Endodermal cell (in vitro differentiated cells): ENCODE data around the gene ZRANB3. TPM values are rescaled to one million over a fixed set of nuclear protein-coding genes. Genes with fewer than 3 reads are reported as not detected.

Source experiments
- DNase-seq: peaks from one replicate; pipeline ENCODE4 v3.0.0-alpha.2; 2017
- H3K27ac ChIP-seq: 2 replicates; pipeline ENCODE4 v1.5.1; 2013; ENCODE audit warnings: mild to moderate bottlenecking, low read depth, low read length, moderate library complexity
- H3K27me3 ChIP-seq: 2 replicates; pipeline ENCODE4 v1.6.1; 2013; ENCODE audit warnings: mild to moderate bottlenecking, low read length, moderate library complexity; ENCODE audit not compliant: insufficient read depth, control insufficient read depth, poor library complexity, severe bottlenecking
- H3K36me3 ChIP-seq: 2 replicates; pipeline ENCODE4 v1.7.0; 2013; ENCODE audit warnings: mild to moderate bottlenecking, low read length, moderate library complexity; ENCODE audit not compliant: control insufficient read depth, insufficient read depth
- H3K4me1 ChIP-seq: one replicate; pipeline ENCODE4 v1.7.0; 2013; ENCODE audit warnings: low read length; ENCODE audit not compliant: control insufficient read depth, insufficient read depth
- H3K4me3 ChIP-seq: 2 replicates; pipeline ENCODE4 v1.5.1; 2013; ENCODE audit warnings: mild to moderate bottlenecking, low read length, moderate library complexity
- H3K9ac ChIP-seq: 2 replicates; pipeline ENCODE4 v1.6.1; 2013; ENCODE audit warnings: mild to moderate bottlenecking, low read length, moderate library complexity; ENCODE audit not compliant: poor library complexity, severe bottlenecking; ENCODE audit errors: extremely low read depth
- H3K9me3 ChIP-seq: 2 replicates; pipeline ENCODE4 v1.6.1; 2013; ENCODE audit warnings: mild to moderate bottlenecking, low read length, moderate library complexity; ENCODE audit not compliant: control insufficient read depth
- H3K27ac Mint-ChIP-seq: 2 replicates; pipeline ENCODE4 v1.8.0; 2020; ENCODE audit warnings: mixed read lengths
- H3K27me3 Mint-ChIP-seq: 2 replicates; pipeline ENCODE4 v1.8.0; 2021; ENCODE audit warnings: mild to moderate bottlenecking, mixed read lengths; ENCODE audit not compliant: insufficient read depth
- H3K36me3 Mint-ChIP-seq: 2 replicates; pipeline ENCODE4 v1.8.0; 2020; ENCODE audit warnings: low read depth, mixed read lengths
- H3K4me1 Mint-ChIP-seq: 2 replicates; pipeline ENCODE4 v1.8.0; 2020; ENCODE audit warnings: mixed read lengths
- H3K4me3 Mint-ChIP-seq: 2 replicates; pipeline ENCODE4 v1.8.0; 2020; ENCODE audit warnings: mild to moderate bottlenecking, moderate library complexity, mixed read lengths
- H3K9me3 Mint-ChIP-seq: 2 replicates; pipeline ENCODE4 v1.8.0; 2020; ENCODE audit warnings: mild to moderate bottlenecking, mixed read lengths
- WGBS, 2 experiments: methylation state at CpG; one replicate each; pipeline versions ENCODE4 v1.1.5 to v1.1.7; 2013; ENCODE audit warnings: missing lambda C conversion rate in 2 of 2, mixed read lengths in 1 of 2; ENCODE audit not compliant: insufficient coverage in 1 of 2, insufficient read length in 1 of 2; 5-methylcytosine and 5-hydroxymethylcytosine counted together
- total RNA-seq, 2 donors: library from RNA; stranded (reverse); fragmentation: NEBNext Ultra II Directional in 1 of 2; extraction: Animal tissue kit (Norgen Biotek cat#: 25700) in 1 of 2; gene quantifications; 2 replicates in 1 of 2; 3 replicates in 1 of 2; pipeline ENCODE4 v1.2.1, GENCODE V29; 2021
- TF ChIP-seq, protein P1 (sequence below): fragments of 200-600 bp; sonication (generic); conservative IDR thresholded peaks from 2 replicates; pipeline ENCODE4 v1.5.0; 2021; ENCODE audit warnings: antibody characterized with exemption, mild to moderate bottlenecking

ZRANB3 gene
- total RNA-seq, 2 donors from 2014 or later: 17.2 to 20.7 TPM

DNA sequence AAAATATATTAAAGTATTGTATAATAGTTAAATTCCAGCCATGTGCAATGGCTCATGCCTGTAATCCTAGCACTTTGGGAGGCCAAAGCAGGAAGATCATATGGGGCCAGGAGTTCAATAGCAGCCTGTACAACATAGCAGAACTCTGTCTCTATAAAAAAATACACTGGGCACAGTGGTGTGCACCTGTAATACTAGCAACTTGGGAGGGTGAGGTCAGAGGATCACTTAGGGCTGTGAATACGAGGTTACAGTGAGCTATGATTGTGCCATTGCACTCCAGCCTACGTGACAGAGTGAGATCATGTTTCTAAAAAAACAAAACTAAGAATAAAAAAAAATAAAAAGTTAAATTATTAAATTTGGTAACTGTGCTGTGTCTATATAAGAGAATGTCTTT lies 36.1 kb downstream of the ZRANB3 start:
- no peak overlapping the region for H3K4me3 Mint-ChIP-seq
- no peak for DNase-seq
- 100% methylated on average over 2 of the region's 2 CpGs; no CpG with 5 or more reads in 1 of the 2 experiments for WGBS, 2 experiments
- Histone ChIP-seq H3K9ac (no peak overlapping the region), H3K4me1 (no peaks in the 10 kb centered on the region), H3K4me3 (no peak overlapping the region), H3K27ac (no peak overlapping the region), H3K36me3 (peaks cover 12% of the 10 kb centered on the region), H3K9me3 (peaks cover 35% of the 10 kb centered on the region), H3K27me3 (no peaks in the 10 kb centered on the region)
- TF ChIP-seq, protein P1, sequence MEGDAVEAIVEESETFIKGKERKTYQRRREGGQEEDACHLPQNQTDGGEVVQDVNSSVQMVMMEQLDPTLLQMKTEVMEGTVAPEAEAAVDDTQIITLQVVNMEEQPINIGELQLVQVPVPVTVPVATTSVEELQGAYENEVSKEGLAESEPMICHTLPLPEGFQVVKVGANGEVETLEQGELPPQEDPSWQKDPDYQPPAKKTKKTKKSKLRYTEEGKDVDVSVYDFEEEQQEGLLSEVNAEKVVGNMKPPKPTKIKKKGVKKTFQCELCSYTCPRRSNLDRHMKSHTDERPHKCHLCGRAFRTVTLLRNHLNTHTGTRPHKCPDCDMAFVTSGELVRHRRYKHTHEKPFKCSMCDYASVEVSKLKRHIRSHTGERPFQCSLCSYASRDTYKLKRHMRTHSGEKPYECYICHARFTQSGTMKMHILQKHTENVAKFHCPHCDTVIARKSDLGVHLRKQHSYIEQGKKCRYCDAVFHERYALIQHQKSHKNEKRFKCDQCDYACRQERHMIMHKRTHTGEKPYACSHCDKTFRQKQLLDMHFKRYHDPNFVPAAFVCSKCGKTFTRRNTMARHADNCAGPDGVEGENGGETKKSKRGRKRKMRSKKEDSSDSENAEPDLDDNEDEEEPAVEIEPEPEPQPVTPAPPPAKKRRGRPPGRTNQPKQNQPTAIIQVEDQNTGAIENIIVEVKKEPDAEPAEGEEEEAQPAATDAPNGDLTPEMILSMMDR: no peak
- H3K36me3 Mint-ChIP-seq: peaks cover 47% of the 10 kb centered on the region
- no peaks in the 10 kb centered on the region for H3K4me1 Mint-ChIP-seq
- peaks cover 30% of the 10 kb centered on the region for H3K9me3 Mint-ChIP-seq
- H3K27me3 Mint-ChIP-seq: no peaks in the 10 kb centered on the region
- no peak overlapping the region for H3K27ac Mint-ChIP-seq

DNA sequence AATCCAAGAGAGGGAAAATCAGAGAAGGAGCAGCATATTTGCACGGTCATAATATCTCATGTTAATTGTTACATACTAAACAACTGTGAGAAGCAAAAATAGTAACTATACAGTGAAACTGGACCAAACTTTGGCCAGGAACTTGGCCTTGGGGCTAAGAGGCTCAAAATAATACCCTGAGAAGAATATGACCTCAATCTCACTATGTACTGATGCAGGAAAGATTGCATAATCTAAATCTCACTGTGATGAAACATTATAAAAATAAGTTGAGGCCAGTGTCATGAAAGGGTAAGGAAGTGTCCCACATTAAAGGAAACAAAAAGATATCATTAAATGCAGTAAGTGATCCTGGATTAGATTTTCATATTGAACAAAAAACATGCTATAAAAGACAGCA lies 36.5 kb downstream of the ZRANB3 start:
- peaks cover 9% of the 10 kb centered on the region for H3K36me3 ChIP-seq

DNA sequence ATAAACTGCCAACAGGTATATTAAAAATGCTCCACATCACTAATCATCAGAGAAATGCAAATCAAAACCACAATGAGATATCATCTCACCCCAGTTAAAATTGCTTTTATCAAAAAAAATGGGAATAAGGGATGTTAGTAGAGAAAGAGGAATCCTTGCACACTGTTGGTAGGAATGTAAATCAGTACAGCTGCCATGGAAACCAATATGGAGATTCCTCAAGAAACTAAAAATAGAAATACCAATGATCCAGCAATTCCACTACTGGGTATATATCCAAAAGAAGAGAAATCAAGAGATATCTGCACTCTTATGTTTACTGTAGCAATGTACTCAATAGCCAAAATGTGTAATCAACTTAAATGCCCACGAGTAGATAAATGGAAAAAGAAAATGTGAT lies 40.6 kb downstream of the ZRANB3 start:
- Histone ChIP-seq H3K36me3 (no peaks in the 10 kb centered on the region), H3K4me3 (no peak overlapping the region), H3K4me1 (no peaks in the 10 kb centered on the region), H3K9me3 (peaks cover 17% of the 10 kb centered on the region), H3K27ac (no peak overlapping the region), H3K27me3 (no peaks in the 10 kb centered on the region), H3K9ac (no peak overlapping the region)
- Mint-ChIP-seq H3K36me3 (peaks cover 42% of the 10 kb centered on the region), H3K4me3 (no peak overlapping the region), H3K9me3 (peaks cover 15% of the 10 kb centered on the region), H3K27ac (no peak overlapping the region), H3K27me3 (no peaks in the 10 kb centered on the region), H3K4me1 (no peaks in the 10 kb centered on the region)
- TF ChIP-seq, protein P1: no peak
- no CpG with 5 or more reads among the region's 1 CpG for WGBS, 2 experiments
- no peak for DNase-seq

More for the DNA sequence above, 36.5 kb downstream of the ZRANB3 start:
- WGBS, 2 experiments: 75% methylated on average over 1 of the region's 1 CpG; no CpG with 5 or more reads in 1 of the 2 experiments
- TF ChIP-seq, protein P1: no peak
- Histone ChIP-seq H3K4me3 (no peak overlapping the region), H3K4me1 (no peaks in the 10 kb centered on the region), H3K27me3 (no peaks in the 10 kb centered on the region), H3K27ac (no peak overlapping the region), H3K9me3 (peaks cover 31% of the 10 kb centered on the region), H3K9ac (no peak overlapping the region)
- peaks cover 27% of the 10 kb centered on the region for H3K9me3 Mint-ChIP-seq
- no peak overlapping the region for H3K27ac Mint-ChIP-seq
- no peak for DNase-seq
- H3K4me3 Mint-ChIP-seq: no peak overlapping the region
- no peaks in the 10 kb centered on the region for H3K4me1 Mint-ChIP-seq
- H3K36me3 Mint-ChIP-seq: peaks cover 45% of the 10 kb centered on the region
- H3K27me3 Mint-ChIP-seq: no peaks in the 10 kb centered on the region
